Chondrocyte (in vitro differentiated cells): Measurements from ENCODE around the gene SLC22A3. TPM values are rescaled to one million over a fixed set of nuclear protein-coding genes. Genes with fewer than 3 reads are reported as not detected.

ENCODE experiments used
- DNase-seq: peaks from one replicate; pipeline ENCODE4 v3.0.0; 2021; ENCODE audit warnings: mixed read lengths, low spot score
- H3K27ac Mint-ChIP-seq: one replicate; pipeline ENCODE4 v1.8.0; 2021; ENCODE audit warnings: mild to moderate bottlenecking, moderate library complexity, mixed read lengths; ENCODE audit not compliant: unreplicated experiment
- H3K27me3 Mint-ChIP-seq: 2 replicates; pipeline ENCODE4 v1.8.0; 2021; ENCODE audit warnings: low read depth, mixed read lengths
- H3K36me3 Mint-ChIP-seq: 2 replicates; pipeline ENCODE4 v1.8.0; 2021; ENCODE audit warnings: low read depth, mixed read lengths
- H3K4me1 Mint-ChIP-seq: 2 replicates; pipeline ENCODE4 v1.8.0; 2021; ENCODE audit warnings: low read depth, mild to moderate bottlenecking, mixed read lengths
- H3K4me3 Mint-ChIP-seq: one replicate; pipeline ENCODE4 v1.8.0; 2021; ENCODE audit warnings: mild to moderate bottlenecking, moderate library complexity, mixed read lengths; ENCODE audit not compliant: unreplicated experiment
- H3K9me3 Mint-ChIP-seq: 2 replicates; pipeline ENCODE4 v1.8.0; 2021; ENCODE audit warnings: low read depth, mixed read lengths
- CTCF ChIP-seq: fragments of 200-600 bp; sonication (generic); IDR thresholded peaks from 2 replicates; pipeline ENCODE4 v1.5.0; 2021; ENCODE audit warnings: antibody characterized with exemption, mild to moderate bottlenecking, moderate library complexity
- total RNA-seq: library from RNA; stranded (reverse); gene quantifications from 3 replicates; pipeline ENCODE4 v1.2.1, GENCODE V29; 2021

Gene SLC22A3
- total RNA-seq, 1 donor from 2014 or later, result 1.6 TPM

- no peaks in the 10 kb centered on the region for H3K9me3 Mint-ChIP-seq
- H3K4me3 Mint-ChIP-seq, result no peak overlapping the region
- no peak for TF ChIP-seq CTCF
- peaks cover 3% of the 10 kb centered on the region for H3K4me1 Mint-ChIP-seq
- no peak for DNase-seq
- H3K36me3 Mint-ChIP-seq, result no peaks in the 10 kb centered on the region
- H3K27me3 Mint-ChIP-seq, result peaks cover 39% of the 10 kb centered on the region
- H3K27ac Mint-ChIP-seq, result no peak overlapping the region
Measured at GRCh38 chr6:160329188-160329587, 19.0 kb upstream of the SLC22A3 start.

GRCh38 chr6:160330619-160331018, 17.6 kb upstream of the SLC22A3 start:
- peaks cover 3% of the 10 kb centered on the region for H3K4me1 Mint-ChIP-seq
- no peaks in the 10 kb centered on the region for H3K9me3 Mint-ChIP-seq
- H3K27me3 Mint-ChIP-seq, result peaks cover 39% of the 10 kb centered on the region
- no peak for DNase-seq
- no peak for TF ChIP-seq CTCF
- H3K4me3 Mint-ChIP-seq, result no peak overlapping the region
- H3K36me3 Mint-ChIP-seq, result no peaks in the 10 kb centered on the region
- no peak overlapping the region for H3K27ac Mint-ChIP-seq

- Mint-ChIP-seq H3K4me3 (no peak overlapping the region), H3K9me3 (no peaks in the 10 kb centered on the region), H3K27ac (no peak overlapping the region), H3K27me3 (peaks cover 39% of the 10 kb centered on the region), H3K4me1 (peaks cover 3% of the 10 kb centered on the region), H3K36me3 (no peaks in the 10 kb centered on the region)
- DNase-seq, result no peak
- TF ChIP-seq CTCF, result no peak
Measured at GRCh38 chr6:160331204-160331603, 17.0 kb upstream of the SLC22A3 start.

GRCh38 chr6:160331753-160332152, 16.4 kb upstream of the SLC22A3 start:
- Mint-ChIP-seq H3K36me3 (no peaks in the 10 kb centered on the region), H3K4me3 (no peak overlapping the region), H3K27ac (no peak overlapping the region), H3K27me3 (peaks cover 39% of the 10 kb centered on the region), H3K4me1 (peaks cover 3% of the 10 kb centered on the region), H3K9me3 (no peaks in the 10 kb centered on the region)
- TF ChIP-seq CTCF, result no peak
- no peak for DNase-seq

GRCh38 chr6:160333101-160333500, 15.1 kb upstream of the SLC22A3 start:
- H3K4me1 Mint-ChIP-seq, result peaks cover 7% of the 10 kb centered on the region
- no peak for DNase-seq
- no peak overlapping the region for H3K27ac Mint-ChIP-seq
- H3K27me3 Mint-ChIP-seq, result peaks cover 39% of the 10 kb centered on the region
- no peak overlapping the region for H3K4me3 Mint-ChIP-seq
- H3K36me3 Mint-ChIP-seq, result no peaks in the 10 kb centered on the region
- TF ChIP-seq CTCF, result no peak
- H3K9me3 Mint-ChIP-seq, result no peaks in the 10 kb centered on the region
